ENCODE measurements around the gene MTSS2. TPM values are rescaled to one million over a fixed set of nuclear protein-coding genes. Genes with fewer than 3 reads are reported as not detected.

Gene MTSS2
- total and polyA plus RNA-seq, 2 of the 8 experiments (the other 6 are each of a cell fraction or from before 2014, with no cell fraction given) = 23.3 to 36.7 TPM

DNA sequence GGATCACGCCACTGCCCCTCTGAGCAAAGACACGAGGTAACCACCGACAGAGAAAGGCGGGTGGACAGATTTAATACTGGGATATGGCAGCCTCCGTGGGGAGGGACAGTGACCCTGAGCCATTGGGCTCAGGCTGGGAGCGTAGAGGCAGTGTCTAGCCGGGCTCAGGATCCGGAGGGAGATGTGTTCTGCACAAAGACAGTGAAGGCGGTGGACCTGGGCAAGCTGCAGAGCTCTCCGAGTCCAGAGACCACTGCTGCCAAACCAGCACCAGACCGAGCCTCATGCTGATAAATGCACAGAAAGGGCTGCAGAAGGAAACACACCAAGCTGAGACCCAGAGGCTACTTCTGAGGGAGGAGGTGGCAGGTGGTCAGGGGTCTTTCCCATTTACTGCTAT is 26.5 kb upstream of the MTSS2 start:
- Histone ChIP-seq H2BK12ac (ENCODE audit: low read depth, low read length) (no peak overlapping the region), H2BK120ac (replicated peaks; ENCODE audit: low read depth, low read length) (no peak overlapping the region), H3K27ac (ENCODE audit: low read depth, low read length) (no peak overlapping the region), H4K5ac (ENCODE audit: insufficient read length, low read depth, low read length) (no peak overlapping the region), H3K23ac (ENCODE audit: insufficient read length) (no peak overlapping the region), H3K79me2 (ENCODE audit: control insufficient read depth in 1 of 2, insufficient read depth in 2 of 2, low read length in 2 of 2) (no peaks in the 10 kb centered on the region), H3K79me1 (ENCODE audit: low read depth, low read length) (no peaks in the 10 kb centered on the region), H4K20me1 (replicated peaks in 1 of 2; ENCODE audit: control insufficient read depth in 1 of 2, insufficient read depth in 2 of 2, low read length in 2 of 2) (peaks cover 0 to 3% of the 10 kb centered on the region in 2 experiments), H3K56ac (replicated peaks; ENCODE audit: insufficient read length, low read depth, low read length) (no peak overlapping the region), H2BK5ac (ENCODE audit: low read depth, low read length) (no peak overlapping the region), H2BK15ac (ENCODE audit: low read length) (no peak overlapping the region), H3K4me3 (ENCODE audit: extremely low read depth in 1 of 4, insufficient read depth in 2 of 4, low read depth in 3 of 4, low read length in 4 of 4) (0 out of 8 replicates have a peak overlapping the region, but pooled peaks of 1 of the 4 experiments have one; percentile 14), H2AK5ac (ENCODE audit: low read depth, low read length) (no peak overlapping the region; the same call in 1 of the 2 replicates), H4K8ac (ENCODE audit: extremely low read depth, insufficient read depth, low read length) (0 out of 2 replicates have a peak overlapping the region, but pooled peaks have one; percentile 53), H3K4me1 (replicated peaks in 1 of 4; ENCODE audit: control insufficient read depth in 3 of 4, insufficient read depth in 4 of 4, low read length in 3 of 4) (peaks cover 4 to 42% (median 28%) of the 10 kb centered on the region in 4 experiments), H3K27me3 (replicated peaks in 1 of 4; ENCODE audit: control insufficient read depth in 3 of 4, extremely low read depth in 1 of 4, insufficient read depth in 3 of 4, low read length in 3 of 4) (no peaks in the 10 kb centered on the region), H3K14ac (ENCODE audit: insufficient read length) (no peak overlapping the region), H4K91ac (replicated peaks; ENCODE audit: insufficient read length, low read length) (no peak overlapping the region), H3K9ac (replicated peaks in 1 of 4; ENCODE audit: extremely low read depth in 1 of 4, low read depth in 3 of 4, low read length in 3 of 4) (no peak overlapping the region), H3K4ac (replicated peaks; ENCODE audit: insufficient read length, low read depth, low read length) (no peak overlapping the region), H3K36me3 (ENCODE audit: control insufficient read depth in 2 of 4, insufficient read depth in 4 of 4, low read length in 3 of 4) (no peaks in the 10 kb centered on the region), H3K9me3 (ENCODE audit: insufficient read depth in 2 of 2, low read depth in 1 of 2, low read length in 1 of 2) (no peaks in the 10 kb centered on the region), H3K23me2 (ENCODE audit: low read depth, low read length) (no peaks in the 10 kb centered on the region), H3K18ac (ENCODE audit: extremely low read depth, low read length) (no peak overlapping the region; the same call in 1 of the 2 replicates), H3K4me2 (ENCODE audit: insufficient read depth in 1 of 2, low read depth in 2 of 2, low read length in 2 of 2) (peak overlapping the region in 1 of 2 experiments; percentile 26; a peak in 1 of 4 replicates), H2AFZ (ENCODE audit: low read length) (no peak overlapping the region), H2BK20ac (ENCODE audit: low read length) (no peak overlapping the region)
- ChIA-PET POLR2A (ENCODE audit: partially characterized antibody) (interaction anchor here (1.3 kb wide), 2 partner anchors 9 to 18 kb away, joined by 3 read pairs; no protein-coding TSS in a partner anchor), CTCF (ENCODE audit: partially characterized antibody) (interaction anchor here (0.8 to 3.5 kb wide), 3 partner anchors 10 to 58 kb away, joined by 3 to 17 read pairs (median 4); no protein-coding TSS in a partner anchor)
- no peak for DNase-seq (ENCODE audit: low read depth in 1 of 2, low spot score in 2 of 2)
- no peak for FAIRE-seq
- 90% methylated on average over 11 of the region's 11 CpGs; no CpG with 5 or more reads in 1 of the 2 experiments for WGBS, 2 experiments (ENCODE audit: extremely low coverage in 1 of 2, insufficient coverage in 1 of 2, insufficient read length in 1 of 2, insufficient replicate concordance in 2 of 2, low coverage in 1 of 2, low lambda C conversion rate in 2 of 2, missing lambda C conversion rate in 1 of 2)
- TF ChIP-seq CEBPB (IDR thresholded peaks at IDR 0.05; ENCODE audit: low read depth, low read length) (no peak), GTF2F1 (IDR thresholded peaks at IDR 0.05; ENCODE audit: borderline replicate concordance, low read depth, low read length) (no peak), EP300 (IDR thresholded peaks at IDR 0.05; ENCODE audit: borderline replicate concordance in 1 of 2, low read depth in 2 of 2, low read length in 2 of 2) (no peak), GABPA (IDR thresholded peaks at IDR 0.05; ENCODE audit: borderline replicate concordance, insufficient read depth, low read length) (no peak), MAFK (IDR thresholded peaks at IDR 0.05; ENCODE audit: low read depth, low read length) (no peak), NRF1 (IDR thresholded peaks at IDR 0.05; ENCODE audit: low read depth, low read length) (no peak), SP4 (IDR thresholded peaks at IDR 0.05; ENCODE audit: low read length) (no peak), SIN3A (conservative IDR thresholded peaks at IDR 0.05 in 1 of 2, IDR thresholded peaks at IDR 0.05 in 1 of 2; ENCODE audit: low read depth in 1 of 2, low read length in 2 of 2) (no peak)
- TF ChIP-seq, protein P1, sequence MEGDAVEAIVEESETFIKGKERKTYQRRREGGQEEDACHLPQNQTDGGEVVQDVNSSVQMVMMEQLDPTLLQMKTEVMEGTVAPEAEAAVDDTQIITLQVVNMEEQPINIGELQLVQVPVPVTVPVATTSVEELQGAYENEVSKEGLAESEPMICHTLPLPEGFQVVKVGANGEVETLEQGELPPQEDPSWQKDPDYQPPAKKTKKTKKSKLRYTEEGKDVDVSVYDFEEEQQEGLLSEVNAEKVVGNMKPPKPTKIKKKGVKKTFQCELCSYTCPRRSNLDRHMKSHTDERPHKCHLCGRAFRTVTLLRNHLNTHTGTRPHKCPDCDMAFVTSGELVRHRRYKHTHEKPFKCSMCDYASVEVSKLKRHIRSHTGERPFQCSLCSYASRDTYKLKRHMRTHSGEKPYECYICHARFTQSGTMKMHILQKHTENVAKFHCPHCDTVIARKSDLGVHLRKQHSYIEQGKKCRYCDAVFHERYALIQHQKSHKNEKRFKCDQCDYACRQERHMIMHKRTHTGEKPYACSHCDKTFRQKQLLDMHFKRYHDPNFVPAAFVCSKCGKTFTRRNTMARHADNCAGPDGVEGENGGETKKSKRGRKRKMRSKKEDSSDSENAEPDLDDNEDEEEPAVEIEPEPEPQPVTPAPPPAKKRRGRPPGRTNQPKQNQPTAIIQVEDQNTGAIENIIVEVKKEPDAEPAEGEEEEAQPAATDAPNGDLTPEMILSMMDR (IDR thresholded peaks at IDR 0.05; ENCODE audit: control extremely low read depth in 1 of 3, insufficient read depth in 1 of 3, low read depth in 1 of 3, low read length in 3 of 3) = no peak

Data from H1 (cell line).